Progenitor cell of endocrine pancreas (in vitro differentiated cells): ENCODE data around the gene MROH2A. TPM values are rescaled to one million over a fixed set of nuclear protein-coding genes. Genes with fewer than 3 reads are reported as not detected.

Experiments used
- DNase-seq: peaks from one replicate; pipeline ENCODE4 v3.0.0; 2021; ENCODE audit warnings: low spot score; ENCODE audit not compliant: unreplicated experiment
- H3K27ac Mint-ChIP-seq: 2 replicates; pipeline ENCODE4 v1.8.0; 2021; ENCODE audit warnings: mild to moderate bottlenecking, moderate library complexity, mixed read lengths
- H3K27me3 Mint-ChIP-seq: 2 replicates; pipeline ENCODE4 v1.8.0; 2021; ENCODE audit warnings: mixed read lengths
- H3K36me3 Mint-ChIP-seq: 2 replicates; pipeline ENCODE4 v1.8.0; 2022; ENCODE audit warnings: mixed read lengths; ENCODE audit not compliant: insufficient read depth
- H3K4me1 Mint-ChIP-seq: 2 replicates; pipeline ENCODE4 v1.8.0; 2021; ENCODE audit warnings: low read depth, mixed read lengths
- H3K4me3 Mint-ChIP-seq: 2 replicates; pipeline ENCODE4 v1.8.0; 2021; ENCODE audit warnings: low read depth, mild to moderate bottlenecking, moderate library complexity, mixed read lengths
- H3K9me3 Mint-ChIP-seq: 2 replicates; pipeline ENCODE4 v1.8.0; 2021; ENCODE audit warnings: low read depth, mixed read lengths
- CTCF ChIP-seq: fragments of 200-600 bp; sonication (generic); IDR thresholded peaks from one replicate; pipeline ENCODE4 v1.5.0; 2021; ENCODE audit warnings: antibody characterized with exemption, mild to moderate bottlenecking; ENCODE audit not compliant: unreplicated experiment
- total RNA-seq: library from RNA; stranded (reverse); gene quantifications from 2 replicates; pipeline ENCODE4 v1.2.1, GENCODE V29; 2021

The MROH2A gene
- total RNA-seq, 1 donor from 2014 or later, result not detected

GRCh38 chr2:233817995-233818638, 40.0 kb downstream of the MROH2A start:
- TF ChIP-seq CTCF, result no peak
- no peak for DNase-seq
- Mint-ChIP-seq H3K27me3 (no peaks in the 10 kb centered on the region), H3K4me3 (no peak overlapping the region), H3K9me3 (no peaks in the 10 kb centered on the region), H3K36me3 (no peaks in the 10 kb centered on the region), H3K27ac (peak overlapping the region; percentile 38), H3K4me1 (no peaks in the 10 kb centered on the region)

GRCh38 chr2:233818639-233819621, 40.8 kb downstream of the MROH2A start:
- H3K27ac Mint-ChIP-seq, result no peak overlapping the region
- H3K4me1 Mint-ChIP-seq, result no peaks in the 10 kb centered on the region

GRCh38 chr2:233819884-233820773, 42.0 kb downstream of the MROH2A start:
- no peak overlapping the region for H3K4me3 Mint-ChIP-seq
- H3K4me1 Mint-ChIP-seq, result no peaks in the 10 kb centered on the region
- no peak for DNase-seq
- H3K36me3 Mint-ChIP-seq, result no peaks in the 10 kb centered on the region
- no peak overlapping the region for H3K27ac Mint-ChIP-seq
- no peaks in the 10 kb centered on the region for H3K9me3 Mint-ChIP-seq
- no peaks in the 10 kb centered on the region for H3K27me3 Mint-ChIP-seq
- no peak for TF ChIP-seq CTCF

More at GRCh38 chr2:233818639-233819621, 40.8 kb downstream of the MROH2A start:
- Mint-ChIP-seq H3K9me3 (no peaks in the 10 kb centered on the region), H3K4me3 (no peak overlapping the region), H3K36me3 (no peaks in the 10 kb centered on the region), H3K27me3 (no peaks in the 10 kb centered on the region)
- TF ChIP-seq CTCF, result no peak
- no peak for DNase-seq

GRCh38 chr2:233820774-233821105, 42.6 kb downstream of the MROH2A start:
- H3K27ac Mint-ChIP-seq, result no peak overlapping the region
- DNase-seq, result no peak

More at GRCh38 chr2:233820774-233821105, 42.6 kb downstream of the MROH2A start:
- no peaks in the 10 kb centered on the region for H3K9me3 Mint-ChIP-seq
- peaks cover 1% of the 10 kb centered on the region for H3K36me3 Mint-ChIP-seq
- H3K27me3 Mint-ChIP-seq, result peaks cover 2% of the 10 kb centered on the region
- no peaks in the 10 kb centered on the region for H3K4me1 Mint-ChIP-seq
- TF ChIP-seq CTCF, result no peak
- no peak overlapping the region for H3K4me3 Mint-ChIP-seq
